GM21529 (cell line): ENCODE results near the gene SRPRA.

Experiments
- ATAC-seq: cut with Tn5 transposase; IDR thresholded peaks from one replicate; pipeline ENCODE4 v1.9.1; 2021; ENCODE audit not compliant: unreplicated experiment

SRPRA gene

GRCh38 chr11:126231725-126232459 lies 36.8 kb downstream of the SRPRA start:
- no peak for ATAC-seq

GRCh38 chr11:126229858-126230540 lies 38.7 kb downstream of the SRPRA start:
- ATAC-seq: no peak

GRCh38 chr11:126226334-126227084 lies 42.2 kb downstream of the SRPRA start:
- no peak for ATAC-seq

GRCh38 chr11:126225295-126225665 lies 43.4 kb downstream of the SRPRA start:
- no peak for ATAC-seq

- ATAC-seq: no peak
Observed at GRCh38 chr11:126224647-126225294, 43.9 kb downstream of the SRPRA start.

- ATAC-seq: no peak
Observed at GRCh38 chr11:126219547-126219946, 49.1 kb downstream of the SRPRA start.

- ATAC-seq: no peak
Observed at GRCh38 chr11:126217491-126217890, 51.2 kb downstream of the SRPRA start.

- ATAC-seq: no peak
Observed at GRCh38 chr11:126216526-126217305, 52.0 kb downstream of the SRPRA start.

- ATAC-seq: no peak
Observed at GRCh38 chr11:126214841-126215240, 53.9 kb downstream of the SRPRA start.

GRCh38 chr11:126214441-126214840 lies 54.3 kb downstream of the SRPRA start:
- no peak for ATAC-seq
